HG02763 (cell line): Measurements from ENCODE around the gene ABCC3.

ENCODE experiments used
- ATAC-seq: cut with Tn5 transposase; IDR thresholded peaks from one replicate; pipeline ENCODE4 v1.9.1; 2021; ENCODE audit warnings: mild to moderate bottlenecking, moderate library complexity; ENCODE audit not compliant: unreplicated experiment

ABCC3 gene

GRCh38 chr17:50607522-50608175, 27.0 kb upstream of the ABCC3 start:
- no peak for ATAC-seq

GRCh38 chr17:50608700-50609379, 25.8 kb upstream of the ABCC3 start:
- no peak for ATAC-seq

GRCh38 chr17:50609380-50610074, 25.2 kb upstream of the ABCC3 start:
- ATAC-seq: no peak

GRCh38 chr17:50611634-50612033, 23.0 kb upstream of the ABCC3 start:
- no peak for ATAC-seq

GRCh38 chr17:50612281-50612680, 22.4 kb upstream of the ABCC3 start:
- no peak for ATAC-seq

GRCh38 chr17:50613007-50613992, 21.4 kb upstream of the ABCC3 start:
- ATAC-seq: no peak

GRCh38 chr17:50614471-50615051, 20.1 kb upstream of the ABCC3 start:
- ATAC-seq: no peak

- ATAC-seq: no peak
Measured at GRCh38 chr17:50615828-50616227, 18.9 kb upstream of the ABCC3 start.

- ATAC-seq: no peak
Measured at GRCh38 chr17:50618300-50618699, 16.4 kb upstream of the ABCC3 start.

- no peak for ATAC-seq
Measured at GRCh38 chr17:50618941-50619340, 15.7 kb upstream of the ABCC3 start.

GRCh38 chr17:50619489-50619888, 15.2 kb upstream of the ABCC3 start:
- no peak for ATAC-seq

- ATAC-seq: no peak
Measured at GRCh38 chr17:50620237-50620636, 14.4 kb upstream of the ABCC3 start.

- no peak for ATAC-seq
Measured at GRCh38 chr17:50620858-50621257, 13.8 kb upstream of the ABCC3 start.

GRCh38 chr17:50621574-50622031, 13.1 kb upstream of the ABCC3 start:
- no peak for ATAC-seq

GRCh38 chr17:50624321-50624934, 10.3 kb upstream of the ABCC3 start:
- no peak for ATAC-seq

GRCh38 chr17:50625032-50625871, 9.4 kb upstream of the ABCC3 start:
- no peak for ATAC-seq

- no peak for ATAC-seq
Measured at GRCh38 chr17:50626037-50626574, 8.6 kb upstream of the ABCC3 start.

- no peak for ATAC-seq
Measured at GRCh38 chr17:50627036-50627781, 7.5 kb upstream of the ABCC3 start.
